ENCODE data around the gene ADAD2. TPM values are rescaled to one million over a fixed set of nuclear protein-coding genes. Genes with fewer than 3 reads are reported as not detected.

The ADAD2 gene
- total and polyA plus RNA-seq, 11 donors, result 0.21 to 1.3 (median 0.58) TPM; not detected in 3

- Histone ChIP-seq H3K4me1 (peaks cover 7 to 63% (median 36%) of the 10 kb centered on the region in 12 donors), H3K27me3 (no peaks in the 10 kb centered on the region), H3K4me3 (peak overlapping the region in 1 of 12 donors; percentile 1), H3K27ac (peak overlapping the region; percentile 35 to 89 (median 82)), H3K9me3 (no peaks in the 10 kb centered on the region), H3K36me3 (peaks cover 0 to 38% (median 32%) of the 10 kb centered on the region in 9 donors)
- DNase-seq (peak in 1 of 5 donors; percentile 38), ATAC-seq (peak in 3 of 4 donors; percentile 1 to 33 (median 25))
- no peak for TF ChIP-seq CTCF (IDR thresholded peaks at IDR 0.05)
- no peak for TF ChIP-seq POLR2A (IDR thresholded peaks at IDR 0.05)
- 52 to 68% (median 58%) methylated on average over 10 to 18 of the region's 18 CpGs for WGBS, 4 donors
- intact Hi-C loops (cut with DNase I), result loop anchor here in 6 of 10 donors (2.0 to 10.0 kb wide), 7 partner anchors 89 to 222 kb away; partner anchors contain the start of genes NECAB2 (in 1 of the 6) and OSGIN1 (in 1 of the 6)
Measured at GRCh38 chr16:84176192-84177053, 14.5 kb upstream of the ADAD2 start.

GRCh38 chr16:84177741-84178073, 13.2 kb upstream of the ADAD2 start:
- ATAC-seq, result peak in 2 of 4 donors; percentile 45 to 46
- Histone ChIP-seq H3K9me3 (no peaks in the 10 kb centered on the region), H3K4me1 (peaks cover 7 to 71% (median 35%) of the 10 kb centered on the region in 12 donors), H3K27me3 (no peaks in the 10 kb centered on the region), H3K27ac (peak overlapping the region; percentile 69 to 85 (median 80)), H3K36me3 (peaks cover 0 to 51% (median 45%) of the 10 kb centered on the region in 9 donors), H3K4me3 (no peak overlapping the region)
- intact Hi-C loops (cut with DNase I), result loop anchor here in 6 of 10 donors (2.0 to 10.0 kb wide), 7 partner anchors 90 to 223 kb away; partner anchors contain the start of genes NECAB2 (in 1 of the 6) and OSGIN1 (in 1 of the 6)
- WGBS, 4 donors, result 33 to 49% (median 45%) methylated on average over 9 of the region's 9 CpGs
- DNase-seq, result peak in 1 of 5 donors; percentile 57
- TF ChIP-seq POLR2A (IDR thresholded peaks at IDR 0.05) (no peak), CTCF (IDR thresholded peaks at IDR 0.05) (no peak)

- Histone ChIP-seq H3K27ac (peak overlapping the region in 11 of 12 donors; percentile 9 to 85 (median 81)), H3K9me3 (no peaks in the 10 kb centered on the region), H3K27me3 (no peaks in the 10 kb centered on the region), H3K4me3 (no peak overlapping the region), H3K36me3 (peaks cover 0 to 57% (median 50%) of the 10 kb centered on the region in 9 donors), H3K4me1 (peaks cover 7 to 73% (median 38%) of the 10 kb centered on the region in 12 donors)
- ATAC-seq (peak in 1 of 4 donors; percentile 19), DNase-seq (no peak)
- WGBS, 4 donors, result 64 to 77% (median 77%) methylated on average over 10 to 15 of the region's 15 CpGs
- no peak for TF ChIP-seq POLR2A (IDR thresholded peaks at IDR 0.05)
- no peak for TF ChIP-seq CTCF (IDR thresholded peaks at IDR 0.05)
- intact Hi-C loops (cut with DNase I), result loop anchor here in 6 of 10 donors (5.0 to 10.0 kb wide), 6 partner anchors 91 to 223 kb away; partner anchors contain the start of genes NECAB2 (in 1 of the 6) and OSGIN1 (in 1 of the 6)
Measured at GRCh38 chr16:84178146-84178765, 12.7 kb upstream of the ADAD2 start.

Data from heart left ventricle (tissue), 16 donors.